Measurements from ENCODE around the gene CLEC16A. TPM values are rescaled to one million over a fixed set of nuclear protein-coding genes. Genes with fewer than 3 reads are reported as not detected.

Gene CLEC16A
- total RNA-seq, 4 donors from 2014 or later: 29.5 to 58.8 (median 48.4) TPM

GRCh38 chr16:10957771-10958482 is 13.6 kb downstream of the CLEC16A start:
- H3K27me3 ChIP-seq: no peaks in the 10 kb centered on the region

DNA sequence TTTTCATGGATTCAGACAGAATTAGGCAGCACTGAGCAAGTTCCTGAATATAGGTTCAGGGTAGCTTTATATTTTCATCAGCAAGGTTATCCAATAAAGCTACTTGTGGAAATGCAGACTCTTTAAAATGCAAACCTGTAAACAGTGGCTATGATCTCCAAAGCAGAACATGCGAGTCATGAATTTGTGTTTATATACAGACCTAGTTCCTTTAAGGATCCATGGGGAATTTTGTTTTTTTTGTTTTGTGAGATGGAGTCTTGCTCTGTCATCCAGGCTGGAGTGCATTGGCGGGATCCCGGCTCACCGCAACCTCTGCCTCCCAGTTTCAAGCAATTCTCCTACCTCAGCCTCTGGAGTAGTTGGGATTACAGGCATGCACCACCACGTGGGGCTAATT is 14.8 kb downstream of the CLEC16A start:
- no peak for TF ChIP-seq POLR2A (IDR thresholded peaks at IDR 0.05)
- TF ChIP-seq CTCF (IDR thresholded peaks at IDR 0.05): no peak
- H3K4me3 ChIP-seq (replicated peaks in 1 of 3): no peak overlapping the region
- WGBS, 2 donors: 88 to 92% methylated on average over 5 of the region's 5 CpGs
- no peak for DNase-seq
- no peak overlapping the region for H3K27ac ChIP-seq
- H3K27me3 ChIP-seq: no peaks in the 10 kb centered on the region
- no peaks in the 10 kb centered on the region for H3K9me3 ChIP-seq
- H3K36me3 ChIP-seq: peaks cover 11 to 14% of the 10 kb centered on the region in 2 donors
- intact Hi-C loops (cut with DNase I): no loop called here
- H3K4me1 ChIP-seq: peaks cover 0 to 1% of the 10 kb centered on the region in 2 donors

More at GRCh38 chr16:10957771-10958482, 13.6 kb downstream of the CLEC16A start:
- peaks cover 0 to 4% of the 10 kb centered on the region in 2 donors for H3K4me1 ChIP-seq
- no peak overlapping the region for H3K27ac ChIP-seq
- no peaks in the 10 kb centered on the region for H3K9me3 ChIP-seq
- TF ChIP-seq POLR2A (IDR thresholded peaks at IDR 0.05) (no peak), CTCF (IDR thresholded peaks at IDR 0.05) (no peak)
- no peak for DNase-seq
- no peak overlapping the region for H3K4me3 ChIP-seq (replicated peaks in 1 of 3)
- intact Hi-C loops (cut with DNase I): no loop called here
- peaks cover 6 to 7% of the 10 kb centered on the region in 2 donors for H3K36me3 ChIP-seq
- WGBS, 2 donors: 87 to 89% methylated on average over 6 of the region's 6 CpGs

- no peak for DNase-seq
- Histone ChIP-seq H3K4me3 (replicated peaks in 1 of 3) (no peak overlapping the region), H3K4me1 (no peaks in the 10 kb centered on the region), H3K9me3 (no peaks in the 10 kb centered on the region), H3K36me3 (peaks cover 11 to 14% of the 10 kb centered on the region in 2 donors), H3K27me3 (no peaks in the 10 kb centered on the region), H3K27ac (no peak overlapping the region)
- intact Hi-C loops (cut with DNase I): loop anchor here (5.0 kb wide), 1 partner anchor 441 kb away; no protein-coding TSS in a partner anchor
- TF ChIP-seq CTCF (IDR thresholded peaks at IDR 0.05): no peak
- no peak for TF ChIP-seq POLR2A (IDR thresholded peaks at IDR 0.05)
- 84 to 86% methylated on average over 7 of the region's 7 CpGs for whole genome bisulfite sequencing, 2 donors
These were observed 16.9 kb downstream of the CLEC16A start for GRCh38 chr16:10961231-10961630.

GRCh38 chr16:10964039-10964890 is 19.9 kb downstream of the CLEC16A start:
- WGBS, 2 donors: 37 to 39% methylated on average over 19 to 20 of the region's 20 CpGs
- H3K27me3 ChIP-seq: no peaks in the 10 kb centered on the region
- DNase-seq: peak; percentile 81 to 86
- intact Hi-C loops (cut with DNase I): loop anchor here (5.0 kb wide), 1 partner anchor 438 kb away; no protein-coding TSS in a partner anchor
- TF ChIP-seq POLR2A (IDR thresholded peaks at IDR 0.05) (no peak), CTCF (IDR thresholded peaks at IDR 0.05) (peak; percentile 82 to 97 (median 90))
- H3K9me3 ChIP-seq: no peaks in the 10 kb centered on the region
- H3K4me3 ChIP-seq (replicated peaks in 1 of 3): no peak overlapping the region
- peaks cover 11 to 14% of the 10 kb centered on the region in 2 donors for H3K36me3 ChIP-seq
- peak overlapping the region in 1 of 3 donors; percentile 8 for H3K27ac ChIP-seq
- H3K4me1 ChIP-seq: no peaks in the 10 kb centered on the region

All from thyroid gland (tissue), 4 donors.